PC-9 (cell line): Measurements from ENCODE around the gene CPT1B.

Source experiments
- CTCF ChIP-seq: fragments of 200-600 bp; sonication (generic); conservative IDR thresholded peaks from 2 replicates; pipeline ENCODE4 v1.6.1; 2017; ENCODE audit warnings: mixed run types, antibody characterized with exemption, mild to moderate bottlenecking, moderate library complexity
- EZH2 ChIP-seq: fragments of 200-600 bp; sonication (generic); IDR thresholded peaks from 2 replicates; pipeline ENCODE4 v1.8.0; 2017; ENCODE audit warnings: antibody characterized with exemption, low read depth

GRCh38 chr22:50544746-50545253 is 33.4 kb downstream of the CPT1B start:
- TF ChIP-seq CTCF (no peak), EZH2 (no peak)
